ENCODE results near the gene SNX19. TPM values are rescaled to one million over a fixed set of nuclear protein-coding genes. Genes with fewer than 3 reads are reported as not detected.

The SNX19 gene
- total RNA-seq, 5 donors from 2014 or later (not counting 1 experiment from before 2014, with no cell fraction given) = 42.7 to 61.1 (median 57.2) TPM

- Histone ChIP-seq H3K27me3 (replicated peaks in 1 of 2; ENCODE audit: control insufficient read depth in 2 of 2, extremely low read depth in 1 of 2, insufficient read depth in 2 of 2, low read length in 1 of 2) (no peaks in the 10 kb centered on the region), H3K4me1 (ENCODE audit: control insufficient read depth in 1 of 2, extremely low read depth in 1 of 2, insufficient read depth in 2 of 2, low read length in 2 of 2) (no peaks in the 10 kb centered on the region), H3K27ac (ENCODE audit: low read length) (no peak overlapping the region), H3K36me3 (ENCODE audit: control insufficient read depth in 2 of 2, extremely low read depth in 1 of 2, insufficient read depth in 1 of 2, low read length in 1 of 2) (peaks cover 6 to 93% of the 10 kb centered on the region in 2 donors), H3K4me3 (ENCODE audit: control insufficient read depth in 1 of 2, extremely low read depth in 1 of 2, low read length in 1 of 2) (no peak overlapping the region), H3K9me3 (no peaks in the 10 kb centered on the region)
- no peaks in the 10 kb centered on the region for H3K27me3 Mint-ChIP-seq
- H3K9me3 Mint-ChIP-seq = no peaks in the 10 kb centered on the region
- ChIA-PET CTCF (interaction anchor here (0.7 to 1.2 kb wide), 2 partner anchors 12 to 33 kb away, joined by 3 to 4 read pairs; no protein-coding TSS in a partner anchor), POLR2A (no interaction called here)
- no peak overlapping the region for H3K27ac Mint-ChIP-seq
- no peak overlapping the region for H3K4me3 Mint-ChIP-seq
- no peak for DNase-seq
- peaks cover 12 to 21% (median 16%) of the 10 kb centered on the region in 3 donors for H3K4me1 Mint-ChIP-seq
- WGBS (ENCODE audit: insufficient coverage) = no CpG with 5 or more reads among the region's 1 CpG
- ATAC-seq (replicated peaks in 1 of 4) = no peak
- peaks cover 74% of the 10 kb centered on the region for H3K36me3 Mint-ChIP-seq
Observed at GRCh38 chr11:130904380-130904779, 11.9 kb downstream of the SNX19 start.

- H3K4me1 Mint-ChIP-seq = peaks cover 4 to 10% (median 8%) of the 10 kb centered on the region in 3 donors
- no peak overlapping the region for H3K27ac Mint-ChIP-seq
- no peak overlapping the region for H3K4me3 ChIP-seq (ENCODE audit: control insufficient read depth in 1 of 2, extremely low read depth in 1 of 2, low read length in 1 of 2)
- H3K36me3 Mint-ChIP-seq = peaks cover 72% of the 10 kb centered on the region
- H3K36me3 ChIP-seq (ENCODE audit: control insufficient read depth in 2 of 2, extremely low read depth in 1 of 2, insufficient read depth in 1 of 2, low read length in 1 of 2) = peaks cover 6 to 98% of the 10 kb centered on the region in 2 donors
- H3K4me1 ChIP-seq (ENCODE audit: control insufficient read depth in 1 of 2, extremely low read depth in 1 of 2, insufficient read depth in 2 of 2, low read length in 2 of 2) = no peaks in the 10 kb centered on the region
- no peak overlapping the region for H3K27ac ChIP-seq (ENCODE audit: low read length)
- H3K27me3 Mint-ChIP-seq = no peaks in the 10 kb centered on the region
- ChIA-PET POLR2A (no interaction called here), CTCF (interaction anchor here (0.6 to 2.1 kb wide), 2 partner anchors 14 to 694 kb away, joined by 4 to 5 read pairs; partner anchors contain the start of gene SNX19 (in 1 of the 2))
- DNase-seq (no peak), ATAC-seq (replicated peaks in 1 of 4) (no peak)
- WGBS (ENCODE audit: insufficient coverage) = 86% methylated on average over 1 of the region's 3 CpGs
- H3K4me3 Mint-ChIP-seq = no peak overlapping the region
- no peaks in the 10 kb centered on the region for H3K9me3 ChIP-seq
- H3K9me3 Mint-ChIP-seq = no peaks in the 10 kb centered on the region
- H3K27me3 ChIP-seq (replicated peaks in 1 of 2; ENCODE audit: control insufficient read depth in 2 of 2, extremely low read depth in 1 of 2, insufficient read depth in 2 of 2, low read length in 1 of 2) = no peaks in the 10 kb centered on the region
Observed at GRCh38 chr11:130902380-130902779, 13.9 kb downstream of the SNX19 start.

GRCh38 chr11:130899106-130899505 lies 17.2 kb downstream of the SNX19 start:
- Mint-ChIP-seq H3K9me3 (no peaks in the 10 kb centered on the region), H3K36me3 (peaks cover 72% of the 10 kb centered on the region), H3K4me1 (peaks cover 9 to 10% (median 9%) of the 10 kb centered on the region in 3 donors), H3K27ac (no peak overlapping the region), H3K27me3 (no peaks in the 10 kb centered on the region), H3K4me3 (no peak overlapping the region)
- Histone ChIP-seq H3K27ac (ENCODE audit: low read length) (no peak overlapping the region), H3K27me3 (replicated peaks in 1 of 2; ENCODE audit: control insufficient read depth in 2 of 2, extremely low read depth in 1 of 2, insufficient read depth in 2 of 2, low read length in 1 of 2) (no peaks in the 10 kb centered on the region), H3K4me3 (ENCODE audit: control insufficient read depth in 1 of 2, extremely low read depth in 1 of 2, low read length in 1 of 2) (no peak overlapping the region), H3K4me1 (ENCODE audit: control insufficient read depth in 1 of 2, extremely low read depth in 1 of 2, insufficient read depth in 2 of 2, low read length in 2 of 2) (no peaks in the 10 kb centered on the region), H3K36me3 (ENCODE audit: control insufficient read depth in 2 of 2, extremely low read depth in 1 of 2, insufficient read depth in 1 of 2, low read length in 1 of 2) (peaks cover 7 to 94% of the 10 kb centered on the region in 2 donors), H3K9me3 (no peaks in the 10 kb centered on the region)
- WGBS (ENCODE audit: insufficient coverage) = 92% methylated on average over 3 of the region's 4 CpGs
- ATAC-seq (replicated peaks in 1 of 4) (no peak), DNase-seq (no peak)
- ChIA-PET CTCF (interaction anchor here (0.6 to 1.0 kb wide), 4 partner anchors 12 to 37 kb away, joined by 3 to 5 read pairs (median 3); no protein-coding TSS in a partner anchor), POLR2A (no interaction called here)

- Histone ChIP-seq H3K4me3 (ENCODE audit: control insufficient read depth in 1 of 2, extremely low read depth in 1 of 2, low read length in 1 of 2) (no peak overlapping the region), H3K9me3 (no peaks in the 10 kb centered on the region), H3K27ac (ENCODE audit: low read length) (no peak overlapping the region), H3K4me1 (ENCODE audit: control insufficient read depth in 1 of 2, extremely low read depth in 1 of 2, insufficient read depth in 2 of 2, low read length in 2 of 2) (peaks cover 0 to 2% of the 10 kb centered on the region in 2 experiments), H3K27me3 (replicated peaks in 1 of 2; ENCODE audit: control insufficient read depth in 2 of 2, extremely low read depth in 1 of 2, insufficient read depth in 2 of 2, low read length in 1 of 2) (no peaks in the 10 kb centered on the region), H3K36me3 (ENCODE audit: control insufficient read depth in 2 of 2, extremely low read depth in 1 of 2, insufficient read depth in 1 of 2, low read length in 1 of 2) (peaks cover 20 to 95% of the 10 kb centered on the region in 2 donors)
- CTCF ChIA-PET = interaction anchor here in 1 of 2 donors (0.6 kb wide), 1 partner anchor 18 kb away, joined by 4 read pairs; no protein-coding TSS in a partner anchor
- POLR2A ChIA-PET = no interaction called here
- Mint-ChIP-seq H3K27ac (no peak overlapping the region), H3K4me1 (peaks cover 9 to 11% (median 11%) of the 10 kb centered on the region in 3 donors), H3K9me3 (no peaks in the 10 kb centered on the region), H3K27me3 (no peaks in the 10 kb centered on the region), H3K36me3 (peaks cover 74% of the 10 kb centered on the region), H3K4me3 (no peak overlapping the region)
- DNase-seq (no peak), ATAC-seq (replicated peaks in 1 of 4) (peak in 1 of 4 experiments; percentile 6)
- WGBS (ENCODE audit: insufficient coverage) = 92% methylated on average over 14 of the region's 17 CpGs
Observed at GRCh38 chr11:130897262-130898182, 18.8 kb downstream of the SNX19 start.

- H3K27ac ChIP-seq (ENCODE audit: low read length) = no peak overlapping the region
- no peaks in the 10 kb centered on the region for H3K9me3 ChIP-seq
- Mint-ChIP-seq H3K27ac (no peak overlapping the region), H3K36me3 (peaks cover 58% of the 10 kb centered on the region), H3K27me3 (no peaks in the 10 kb centered on the region), H3K9me3 (no peaks in the 10 kb centered on the region), H3K4me1 (peaks cover 6 to 9% (median 9%) of the 10 kb centered on the region in 3 donors), H3K4me3 (no peak overlapping the region)
- POLR2A ChIA-PET = no interaction called here
- H3K36me3 ChIP-seq (ENCODE audit: control insufficient read depth in 2 of 2, extremely low read depth in 1 of 2, insufficient read depth in 1 of 2, low read length in 1 of 2) = peaks cover 23 to 79% of the 10 kb centered on the region in 2 donors
- 0% methylated on average over 1 of the region's 6 CpGs for WGBS (ENCODE audit: insufficient coverage)
- H3K27me3 ChIP-seq (replicated peaks in 1 of 2; ENCODE audit: control insufficient read depth in 2 of 2, extremely low read depth in 1 of 2, insufficient read depth in 2 of 2, low read length in 1 of 2) = no peaks in the 10 kb centered on the region
- H3K4me3 ChIP-seq (ENCODE audit: control insufficient read depth in 1 of 2, extremely low read depth in 1 of 2, low read length in 1 of 2) = no peak overlapping the region
- ATAC-seq (replicated peaks in 1 of 4) = peak; percentile 61 to 83 (median 79)
- H3K4me1 ChIP-seq (ENCODE audit: control insufficient read depth in 1 of 2, extremely low read depth in 1 of 2, insufficient read depth in 2 of 2, low read length in 2 of 2) = peaks cover 0 to 2% of the 10 kb centered on the region in 2 experiments
- peak; percentile 13 to 80 (median 51) for DNase-seq
- CTCF ChIA-PET = interaction anchor here (0.5 to 1.8 kb wide), 10 partner anchors 16 to 462 kb away, joined by 3 to 12 read pairs (median 4); no protein-coding TSS in a partner anchor
Observed at GRCh38 chr11:130894322-130895025, 21.8 kb downstream of the SNX19 start.

- 67% methylated on average over 3 of the region's 4 CpGs for WGBS (ENCODE audit: insufficient coverage)
- peaks cover 6 to 9% (median 9%) of the 10 kb centered on the region in 3 donors for H3K4me1 Mint-ChIP-seq
- ATAC-seq (replicated peaks in 1 of 4) (no peak), DNase-seq (no peak)
- CTCF ChIA-PET = interaction anchor here in 1 of 2 donors (0.7 kb wide), 1 partner anchor 35 kb away, joined by 3 read pairs; no protein-coding TSS in a partner anchor
- no peaks in the 10 kb centered on the region for H3K9me3 Mint-ChIP-seq
- H3K27ac Mint-ChIP-seq = no peak overlapping the region
- no peaks in the 10 kb centered on the region for H3K27me3 Mint-ChIP-seq
- no peaks in the 10 kb centered on the region for H3K27me3 ChIP-seq (replicated peaks in 1 of 2; ENCODE audit: control insufficient read depth in 2 of 2, extremely low read depth in 1 of 2, insufficient read depth in 2 of 2, low read length in 1 of 2)
- peaks cover 48% of the 10 kb centered on the region for H3K36me3 Mint-ChIP-seq
- peaks cover 20 to 71% of the 10 kb centered on the region in 2 donors for H3K36me3 ChIP-seq (ENCODE audit: control insufficient read depth in 2 of 2, extremely low read depth in 1 of 2, insufficient read depth in 1 of 2, low read length in 1 of 2)
- POLR2A ChIA-PET = no interaction called here
- H3K4me1 ChIP-seq (ENCODE audit: control insufficient read depth in 1 of 2, extremely low read depth in 1 of 2, insufficient read depth in 2 of 2, low read length in 2 of 2) = peaks cover 0 to 2% of the 10 kb centered on the region in 2 experiments
- no peak overlapping the region for H3K27ac ChIP-seq (ENCODE audit: low read length)
- no peak overlapping the region for H3K4me3 ChIP-seq (ENCODE audit: control insufficient read depth in 1 of 2, extremely low read depth in 1 of 2, low read length in 1 of 2)
- H3K9me3 ChIP-seq = no peaks in the 10 kb centered on the region
- H3K4me3 Mint-ChIP-seq = no peak overlapping the region
Observed at GRCh38 chr11:130892861-130893260, 23.4 kb downstream of the SNX19 start.
